Esophagus muscularis mucosa (tissue), 4 donors: ENCODE data around the gene ERBB4. TPM values are rescaled to one million over a fixed set of nuclear protein-coding genes. Genes with fewer than 3 reads are reported as not detected.

Experiments
- DNase-seq: peaks from one replicate; pipeline ENCODE4 v3.0.0-alpha.2; 2017; ENCODE audit errors: extremely low spot score
- H3K27ac ChIP-seq, 4 donors: fragments of 200-600 bp; sonication (generic); replicated peaks in 1 of 4; 1 replicate in 3 of 4; 2 replicates in 1 of 4; pipeline ENCODE4 v1.5.1; 2016 to 2019; ENCODE audit warnings: mild to moderate bottlenecking in 1 of 4
- H3K27me3 ChIP-seq, 4 donors: fragments of 200-600 bp; sonication (generic); one replicate each; pipeline versions ENCODE4 v1.5.1 to v1.6.0; 2016 to 2019
- H3K36me3 ChIP-seq, 4 donors: fragments of 200-600 bp; sonication (generic); one replicate each; pipeline ENCODE4 v1.5.1; 2016 to 2019
- H3K4me1 ChIP-seq, 4 donors: fragments of 200-600 bp; sonication (generic); one replicate each; pipeline ENCODE4 v1.5.1; 2016 to 2019
- H3K4me3 ChIP-seq, 4 donors: fragments of 200-600 bp; sonication (generic); 1 replicate in 2 of 4; 2 replicates in 2 of 4; pipeline ENCODE4 v1.5.1; 2016 to 2019; ENCODE audit warnings: mild to moderate bottlenecking in 4 of 4, moderate library complexity in 1 of 4
- H3K9me3 ChIP-seq, 4 donors: fragments of 200-600 bp; sonication (generic); 1 replicate in 3 of 4; 2 replicates in 1 of 4; pipeline ENCODE4 v1.5.1; 2016 to 2019
- CTCF ChIP-seq, 3 experiments: fragments of 200-600 bp in 2 of 3; fragments of 450-650 bp in 1 of 3; sonication (generic) in 2 of 3; IDR thresholded peaks; one replicate each; pipeline ENCODE4 v1.5.1; 2017 to 2019; ENCODE audit warnings: antibody characterized with exemption in 3 of 3, mild to moderate bottlenecking in 2 of 3, moderate library complexity in 1 of 3
- EP300 ChIP-seq: sonication (generic); formaldehyde crosslinking; IDR thresholded peaks from one replicate; pipeline ENCODE4 v1.6.1; 2017; ENCODE audit warnings: antibody characterized with exemption
- POLR2A ChIP-seq: fragments of 450-650 bp; IDR thresholded peaks from one replicate; pipeline ENCODE4 v1.6.1; 2017; ENCODE audit warnings: antibody characterized with exemption, moderate library complexity, mild to moderate bottlenecking, low read depth
- POLR2AphosphoS5 ChIP-seq, 2 donors: sonication (generic); formaldehyde crosslinking; IDR thresholded peaks; one replicate each; pipeline ENCODE4 v1.6.1; 2017; ENCODE audit warnings: antibody characterized with exemption in 2 of 2
- WGBS: methylation state at CpG from one replicate; pipeline ENCODE4 v1.1.5; 2018; 5-methylcytosine and 5-hydroxymethylcytosine counted together
- intact Hi-C: fragments of 100-400 bp; cut with DNase I; formaldehyde crosslinking; loops from one replicate; pipeline ENCODE4 v1.15.1; 2023
- total RNA-seq, 4 donors: library from RNA; depleted of rRNA; stranded (reverse); fragments of >200 nt; gene quantifications; one replicate each; pipeline versions ENCODE4 v1.1.0 to v1.2.1, GENCODE V29; 2016

The ERBB4 gene
- total RNA-seq, 4 donors from 2014 or later = under 0.01 to 0.19 (median 0.17) TPM

DNA sequence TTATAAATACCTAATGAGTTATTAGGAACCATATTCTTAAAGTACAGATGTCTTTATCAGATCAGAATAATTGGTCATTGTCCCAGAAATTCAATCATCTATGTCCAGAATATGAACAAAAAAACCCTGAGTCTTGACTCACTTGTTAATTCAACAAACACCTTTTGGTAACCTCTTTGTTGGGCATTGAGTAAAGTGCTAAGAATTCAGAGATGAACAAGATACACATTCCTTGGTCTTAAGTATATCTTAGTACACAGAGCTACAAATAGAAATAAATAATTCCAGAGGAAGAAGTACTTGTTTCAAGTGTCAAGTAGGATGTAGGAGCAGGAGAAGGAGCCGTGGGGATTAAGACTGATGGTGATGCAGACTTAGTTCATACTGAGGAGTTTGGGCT is 1184.1 kb downstream of the ERBB4 start:
- DNase-seq = no peak
- intact Hi-C loops = no loop called here
- no peaks in the 10 kb centered on the region for H3K9me3 ChIP-seq
- peaks cover 0 to 5% (median 0%) of the 10 kb centered on the region in 4 donors for H3K27me3 ChIP-seq
- no peaks in the 10 kb centered on the region for H3K4me1 ChIP-seq
- no peak overlapping the region for H3K27ac ChIP-seq
- no peak overlapping the region for H3K4me3 ChIP-seq
- no peak for TF ChIP-seq CTCF (IDR thresholded peaks at IDR 0.05)
- no peak for TF ChIP-seq EP300
- TF ChIP-seq POLR2AphosphoS5 (IDR thresholded peaks at IDR 0.05) = no peak
- TF ChIP-seq POLR2A = no peak
- H3K36me3 ChIP-seq = no peaks in the 10 kb centered on the region
- 81% methylated on average over 1 of the region's 1 CpG for WGBS

DNA sequence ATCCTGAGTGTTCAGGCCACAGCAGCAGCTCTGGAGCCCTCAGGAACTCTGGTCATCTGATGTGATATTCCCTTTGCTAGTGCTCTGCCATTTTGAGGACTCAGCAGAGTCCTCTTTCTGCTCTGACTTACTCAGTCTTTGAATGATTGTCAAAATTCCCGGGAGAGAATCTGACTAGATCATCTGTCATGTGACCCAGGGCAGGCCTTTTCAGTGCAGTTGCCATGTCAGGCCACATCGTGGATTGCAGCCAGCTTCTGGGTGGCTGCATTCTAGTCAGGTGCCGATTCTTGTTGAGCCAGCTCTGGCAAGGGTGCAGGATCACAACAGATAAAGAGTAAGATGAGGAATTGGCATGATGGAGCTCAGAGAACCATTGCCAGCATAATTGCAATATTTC is 1186.6 kb downstream of the ERBB4 start:
- no peaks in the 10 kb centered on the region for H3K9me3 ChIP-seq
- no peaks in the 10 kb centered on the region for H3K4me1 ChIP-seq
- intact Hi-C loops = no loop called here
- H3K36me3 ChIP-seq = no peaks in the 10 kb centered on the region
- DNase-seq = no peak
- TF ChIP-seq POLR2A (no peak), CTCF (IDR thresholded peaks at IDR 0.05) (no peak), POLR2AphosphoS5 (IDR thresholded peaks at IDR 0.05) (no peak), EP300 (no peak)
- no peak overlapping the region for H3K4me3 ChIP-seq
- WGBS = 28% methylated on average over 2 of the region's 3 CpGs
- no peak overlapping the region for H3K27ac ChIP-seq
- H3K27me3 ChIP-seq = peaks cover 0 to 5% (median 0%) of the 10 kb centered on the region in 4 donors

DNA sequence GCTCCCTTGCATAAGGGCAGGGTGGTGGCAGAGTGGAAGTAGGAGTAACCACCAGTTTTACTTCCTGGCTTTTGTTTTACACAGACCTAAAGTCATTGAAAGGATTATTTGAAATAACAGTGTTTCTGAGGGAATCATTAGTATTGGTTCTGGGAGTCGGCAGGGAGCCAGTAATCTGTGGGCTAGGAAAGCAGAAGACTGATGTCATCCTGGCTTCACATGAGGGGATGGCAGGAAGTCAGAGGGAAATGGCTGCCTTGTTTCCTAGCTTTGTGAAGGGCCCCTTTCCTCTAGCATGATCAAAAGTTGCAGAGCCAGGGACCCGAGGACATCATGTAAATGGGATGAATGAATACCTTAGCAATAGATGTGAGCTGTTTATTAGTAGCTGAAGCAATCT is 1189.6 kb downstream of the ERBB4 start:
- no peak for TF ChIP-seq POLR2AphosphoS5 (IDR thresholded peaks at IDR 0.05)
- no peak for TF ChIP-seq EP300
- TF ChIP-seq POLR2A = no peak
- no peak for TF ChIP-seq CTCF (IDR thresholded peaks at IDR 0.05)
- H3K9me3 ChIP-seq = no peaks in the 10 kb centered on the region
- no peaks in the 10 kb centered on the region for H3K27me3 ChIP-seq
- no peaks in the 10 kb centered on the region for H3K4me1 ChIP-seq
- no peaks in the 10 kb centered on the region for H3K36me3 ChIP-seq
- no peak overlapping the region for H3K4me3 ChIP-seq
- WGBS = 56% methylated on average over 2 of the region's 2 CpGs
- H3K27ac ChIP-seq = no peak overlapping the region
- DNase-seq = no peak
- intact Hi-C loops = no loop called here

DNA sequence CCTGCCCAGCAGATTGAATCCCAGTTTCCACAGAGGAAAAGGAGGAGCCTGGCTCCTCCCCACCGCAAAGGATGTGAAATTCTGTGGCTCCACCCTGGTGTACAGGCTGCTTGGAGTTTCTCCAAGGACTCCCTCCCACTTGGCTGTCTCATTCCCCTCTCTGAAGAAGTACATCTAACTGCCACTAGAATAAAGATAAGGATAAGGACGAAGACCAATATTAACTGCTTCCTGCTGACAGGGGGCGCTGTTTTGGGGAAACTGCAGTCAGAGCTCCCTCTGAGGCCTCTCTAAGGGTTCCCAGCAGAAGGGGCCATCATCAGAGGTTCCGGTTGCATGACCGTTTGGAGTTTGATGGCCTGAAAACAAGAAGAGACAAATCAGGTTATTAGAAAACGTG is 1191.3 kb downstream of the ERBB4 start:
- TF ChIP-seq EP300 (no peak), CTCF (IDR thresholded peaks at IDR 0.05) (no peak), POLR2A (no peak), POLR2AphosphoS5 (IDR thresholded peaks at IDR 0.05) (no peak)
- Histone ChIP-seq H3K4me3 (no peak overlapping the region), H3K27me3 (no peaks in the 10 kb centered on the region), H3K27ac (no peak overlapping the region), H3K36me3 (no peaks in the 10 kb centered on the region), H3K9me3 (no peaks in the 10 kb centered on the region), H3K4me1 (no peaks in the 10 kb centered on the region)
- WGBS = 75% methylated on average over 5 of the region's 6 CpGs
- DNase-seq = no peak
- intact Hi-C loops = no loop called here

DNA sequence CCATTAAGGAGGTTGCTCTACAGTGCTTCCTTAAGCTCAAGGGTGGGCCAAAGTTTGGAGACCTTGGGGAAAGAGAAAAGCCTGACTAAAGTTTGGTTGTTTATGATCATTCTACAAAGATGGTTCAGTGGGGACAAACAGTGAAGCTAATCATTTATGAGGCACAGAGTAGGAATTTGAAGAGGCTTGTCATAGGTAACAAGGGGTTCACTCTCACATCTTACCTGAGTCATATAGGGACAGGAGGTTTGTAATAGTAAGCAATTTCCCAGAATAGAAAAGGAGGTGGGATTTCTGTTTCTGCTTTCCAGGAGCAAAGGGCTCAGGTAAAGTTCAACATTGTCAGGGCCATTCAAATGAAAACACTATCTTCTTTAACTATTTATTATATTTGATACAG is 1194.3 kb downstream of the ERBB4 start:
- Histone ChIP-seq H3K4me3 (no peak overlapping the region), H3K36me3 (no peaks in the 10 kb centered on the region), H3K27ac (no peak overlapping the region), H3K4me1 (no peaks in the 10 kb centered on the region), H3K27me3 (no peaks in the 10 kb centered on the region), H3K9me3 (no peaks in the 10 kb centered on the region)
- intact Hi-C loops = no loop called here
- DNase-seq = no peak
- no peak for TF ChIP-seq EP300
- no peak for TF ChIP-seq POLR2A
- TF ChIP-seq POLR2AphosphoS5 (IDR thresholded peaks at IDR 0.05) = no peak
- TF ChIP-seq CTCF (IDR thresholded peaks at IDR 0.05) = no peak
